GM12801 (cell line): ENCODE results near the gene NEDD9.

Experiments
- TF ChIP-seq, protein P1 (sequence below): IDR thresholded peaks from one replicate; pipeline ENCODE4 v1.5.1; 2011; ENCODE audit warnings: control low read depth; ENCODE audit not compliant: insufficient read length; ENCODE audit errors: extremely low read depth

NEDD9 gene, protein sequence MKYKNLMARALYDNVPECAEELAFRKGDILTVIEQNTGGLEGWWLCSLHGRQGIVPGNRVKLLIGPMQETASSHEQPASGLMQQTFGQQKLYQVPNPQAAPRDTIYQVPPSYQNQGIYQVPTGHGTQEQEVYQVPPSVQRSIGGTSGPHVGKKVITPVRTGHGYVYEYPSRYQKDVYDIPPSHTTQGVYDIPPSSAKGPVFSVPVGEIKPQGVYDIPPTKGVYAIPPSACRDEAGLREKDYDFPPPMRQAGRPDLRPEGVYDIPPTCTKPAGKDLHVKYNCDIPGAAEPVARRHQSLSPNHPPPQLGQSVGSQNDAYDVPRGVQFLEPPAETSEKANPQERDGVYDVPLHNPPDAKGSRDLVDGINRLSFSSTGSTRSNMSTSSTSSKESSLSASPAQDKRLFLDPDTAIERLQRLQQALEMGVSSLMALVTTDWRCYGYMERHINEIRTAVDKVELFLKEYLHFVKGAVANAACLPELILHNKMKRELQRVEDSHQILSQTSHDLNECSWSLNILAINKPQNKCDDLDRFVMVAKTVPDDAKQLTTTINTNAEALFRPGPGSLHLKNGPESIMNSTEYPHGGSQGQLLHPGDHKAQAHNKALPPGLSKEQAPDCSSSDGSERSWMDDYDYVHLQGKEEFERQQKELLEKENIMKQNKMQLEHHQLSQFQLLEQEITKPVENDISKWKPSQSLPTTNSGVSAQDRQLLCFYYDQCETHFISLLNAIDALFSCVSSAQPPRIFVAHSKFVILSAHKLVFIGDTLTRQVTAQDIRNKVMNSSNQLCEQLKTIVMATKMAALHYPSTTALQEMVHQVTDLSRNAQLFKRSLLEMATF

DNA sequence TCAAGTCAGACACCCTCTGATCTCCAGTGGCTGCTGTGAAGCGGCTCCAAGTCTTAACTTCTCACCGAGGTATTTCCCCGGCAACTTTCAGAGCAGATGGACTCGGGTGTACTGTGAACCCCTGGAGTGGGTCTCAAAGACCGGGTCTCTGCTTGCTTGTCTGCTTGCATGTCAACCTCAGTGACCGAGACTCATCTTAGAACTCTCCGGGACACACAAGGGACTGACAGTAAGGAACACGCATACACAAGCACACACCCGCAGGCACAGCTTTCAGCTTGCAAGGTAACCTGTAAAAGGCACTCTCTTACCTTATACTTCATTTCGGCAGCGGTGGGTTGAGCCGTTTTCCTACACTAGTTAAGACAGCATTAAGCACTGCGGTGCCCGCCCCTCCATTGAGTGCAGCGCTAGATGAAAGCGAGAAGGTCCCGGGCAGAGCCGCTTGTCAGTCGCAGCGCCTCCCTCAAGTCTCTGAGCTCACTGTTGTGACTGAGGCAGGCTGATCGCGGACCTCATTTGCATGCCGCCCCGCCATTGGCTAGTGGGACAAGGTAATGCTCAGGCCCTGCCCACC lies at the start of gene NEDD9:
TSS of gene NEDD9 (minus strand) at position 476 of the 577 bp plus-strand sequence. CDS start at position 323, 153 bp downstream.
- TF ChIP-seq, protein P1, sequence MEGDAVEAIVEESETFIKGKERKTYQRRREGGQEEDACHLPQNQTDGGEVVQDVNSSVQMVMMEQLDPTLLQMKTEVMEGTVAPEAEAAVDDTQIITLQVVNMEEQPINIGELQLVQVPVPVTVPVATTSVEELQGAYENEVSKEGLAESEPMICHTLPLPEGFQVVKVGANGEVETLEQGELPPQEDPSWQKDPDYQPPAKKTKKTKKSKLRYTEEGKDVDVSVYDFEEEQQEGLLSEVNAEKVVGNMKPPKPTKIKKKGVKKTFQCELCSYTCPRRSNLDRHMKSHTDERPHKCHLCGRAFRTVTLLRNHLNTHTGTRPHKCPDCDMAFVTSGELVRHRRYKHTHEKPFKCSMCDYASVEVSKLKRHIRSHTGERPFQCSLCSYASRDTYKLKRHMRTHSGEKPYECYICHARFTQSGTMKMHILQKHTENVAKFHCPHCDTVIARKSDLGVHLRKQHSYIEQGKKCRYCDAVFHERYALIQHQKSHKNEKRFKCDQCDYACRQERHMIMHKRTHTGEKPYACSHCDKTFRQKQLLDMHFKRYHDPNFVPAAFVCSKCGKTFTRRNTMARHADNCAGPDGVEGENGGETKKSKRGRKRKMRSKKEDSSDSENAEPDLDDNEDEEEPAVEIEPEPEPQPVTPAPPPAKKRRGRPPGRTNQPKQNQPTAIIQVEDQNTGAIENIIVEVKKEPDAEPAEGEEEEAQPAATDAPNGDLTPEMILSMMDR: no peak

DNA sequence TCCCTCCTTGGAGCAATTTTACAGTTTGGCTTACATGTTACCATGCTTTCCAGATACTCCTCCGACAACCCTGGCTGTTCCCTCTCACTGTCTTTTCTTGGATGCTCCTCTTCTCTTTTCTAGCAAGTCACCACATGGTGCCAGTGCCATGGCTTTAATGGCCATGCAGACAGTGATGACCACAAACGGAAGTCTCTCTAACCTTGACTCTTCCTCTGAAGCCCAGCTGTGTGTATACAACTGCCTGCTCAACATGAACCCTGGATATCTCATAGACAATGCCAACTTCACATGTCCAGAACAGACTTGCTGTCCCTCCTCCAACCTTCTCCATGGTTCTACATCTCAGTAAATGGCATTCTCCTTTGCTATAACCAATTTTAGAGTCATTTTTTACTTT lies 49.8 kb upstream of the NEDD9 start:
- TF ChIP-seq, protein P1: no peak

DNA sequence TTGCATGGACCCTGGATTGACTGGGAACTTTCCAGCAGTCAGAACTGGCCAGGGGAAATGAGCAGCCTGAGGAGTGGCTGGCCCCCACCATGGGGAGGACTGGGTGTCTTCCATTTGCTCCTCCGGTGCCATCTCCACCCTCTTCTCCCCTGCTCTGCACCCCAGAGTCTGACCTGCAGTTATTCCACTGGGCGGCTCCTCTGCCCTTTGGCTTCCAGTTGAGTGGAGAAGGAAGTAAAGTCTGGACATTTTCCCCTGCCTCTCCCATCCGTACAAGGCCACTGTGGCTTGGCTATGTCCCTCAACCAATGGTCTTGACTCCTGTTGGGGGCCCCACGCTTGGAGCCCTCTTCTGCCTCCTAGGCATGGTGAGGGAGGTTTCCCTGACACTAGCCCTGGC lies 47.9 kb upstream of the NEDD9 start:
- TF ChIP-seq, protein P1: no peak

DNA sequence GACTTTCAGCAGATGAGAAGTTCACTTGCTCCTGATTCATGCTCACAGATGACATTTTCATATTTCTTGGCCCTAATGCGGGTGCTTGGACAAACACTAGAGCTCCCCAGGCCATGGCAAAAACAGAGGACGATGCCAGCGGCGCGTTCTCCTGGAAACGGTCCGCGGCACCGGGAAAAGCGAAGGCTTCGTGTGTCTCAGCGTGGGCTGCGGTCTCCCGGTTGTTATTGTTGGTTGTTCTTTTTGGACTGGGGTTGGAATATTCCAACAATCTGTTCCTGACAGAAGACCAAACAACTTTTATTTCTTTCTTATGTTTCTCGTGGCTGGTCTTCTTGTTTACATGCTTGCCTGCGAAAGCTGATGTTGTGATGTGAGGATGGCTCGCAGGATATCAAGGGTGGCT lies 46.8 kb upstream of the NEDD9 start:
- TF ChIP-seq, protein P1: no peak

DNA sequence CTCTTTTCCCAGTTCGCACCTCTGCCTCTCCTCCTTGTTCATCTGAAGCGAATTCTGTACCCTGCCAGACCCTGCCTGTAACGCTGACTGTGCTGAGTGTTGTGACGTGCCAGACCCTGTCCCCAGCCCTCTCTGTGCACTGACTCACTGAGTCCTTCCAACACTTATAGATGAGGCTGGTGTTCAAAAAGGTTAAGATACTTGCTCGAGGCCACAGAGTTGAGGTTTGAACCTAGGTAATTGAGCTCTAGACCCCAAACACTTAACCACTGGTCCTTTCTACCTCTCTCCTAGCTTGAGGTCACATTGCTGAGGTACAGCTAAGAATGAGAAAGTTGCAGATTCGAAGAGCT lies 45.7 kb upstream of the NEDD9 start:
- TF ChIP-seq, protein P1: no peak

DNA sequence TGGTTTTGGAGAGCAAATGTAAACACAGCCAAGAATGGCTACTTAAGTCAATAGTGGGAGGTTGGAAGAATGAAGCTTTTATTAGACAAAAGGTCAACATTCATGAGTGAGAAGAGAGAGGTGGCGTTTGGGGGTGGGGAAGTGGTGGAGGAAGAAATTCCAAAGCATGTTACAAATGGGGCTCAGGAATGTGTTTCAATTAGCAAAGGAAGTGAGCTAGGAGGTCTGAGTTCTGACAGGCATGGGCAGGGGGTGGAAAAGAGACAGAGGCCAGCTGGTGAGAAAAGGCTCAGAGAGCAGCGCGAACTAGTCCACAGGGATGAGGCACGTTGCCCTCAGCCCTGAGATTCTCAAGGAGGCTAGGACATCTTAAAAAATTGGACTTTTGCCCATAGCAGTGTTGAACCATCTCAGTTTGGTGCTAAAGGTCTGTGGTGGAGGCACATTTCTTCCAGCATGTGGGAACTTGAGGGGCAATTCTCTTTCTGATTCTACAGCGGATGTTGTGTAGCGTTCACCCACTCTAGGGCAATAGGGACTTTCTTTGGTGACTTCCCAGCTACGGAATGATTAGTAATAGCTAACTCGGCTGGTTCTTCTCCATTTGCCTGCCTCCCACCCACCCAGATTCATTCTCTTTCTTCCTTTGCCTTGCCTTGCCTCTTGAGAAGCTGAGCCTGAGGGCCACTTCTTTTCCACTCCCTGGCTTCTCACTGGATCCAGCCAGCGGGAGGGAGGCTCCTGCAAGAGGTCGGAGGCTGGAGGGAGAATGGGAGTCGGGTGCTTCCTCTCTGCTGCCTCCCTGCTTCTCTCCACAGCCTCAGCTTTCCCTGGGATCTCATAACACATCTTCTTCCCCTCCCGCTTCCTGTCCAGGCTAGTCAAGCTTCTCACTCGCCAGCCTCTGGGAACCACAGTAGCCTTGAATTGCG lies 45.1 kb upstream of the NEDD9 start:
- TF ChIP-seq, protein P1: no peak
